GM19467 (cell line): ENCODE measurements around the gene CALD1.

ENCODE experiments used
- ATAC-seq: cut with Tn5 transposase; IDR thresholded peaks from one replicate; pipeline ENCODE4 v1.9.1; 2021; ENCODE audit warnings: mild to moderate bottlenecking, moderate library complexity; ENCODE audit not compliant: unreplicated experiment

CALD1 gene

GRCh38 chr7:134763960-134764359, 15.5 kb upstream of the CALD1 start:
- ATAC-seq, result no peak

DNA sequence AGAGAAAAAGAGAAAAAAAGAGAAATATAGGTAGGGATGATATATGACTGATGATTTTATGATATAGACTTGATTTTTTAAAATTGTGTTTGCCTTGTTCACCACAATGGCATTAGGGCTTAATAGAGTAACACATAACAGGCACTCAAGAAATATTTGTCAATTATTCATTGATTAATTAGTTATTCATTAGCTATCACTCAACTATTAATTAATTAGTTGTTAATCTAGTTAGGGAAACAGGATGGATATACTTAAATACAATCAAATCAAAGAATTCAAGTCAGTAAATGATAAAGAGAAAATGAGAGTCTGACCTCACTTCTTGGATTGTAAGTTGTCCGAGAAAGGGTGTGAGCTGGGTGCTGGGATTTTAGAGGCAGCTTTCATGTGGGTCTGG, 15.1 kb upstream of the CALD1 start:
- ATAC-seq, result no peak

GRCh38 chr7:134766779-134767519, 12.5 kb upstream of the CALD1 start:
- peak; percentile 67 for ATAC-seq

DNA sequence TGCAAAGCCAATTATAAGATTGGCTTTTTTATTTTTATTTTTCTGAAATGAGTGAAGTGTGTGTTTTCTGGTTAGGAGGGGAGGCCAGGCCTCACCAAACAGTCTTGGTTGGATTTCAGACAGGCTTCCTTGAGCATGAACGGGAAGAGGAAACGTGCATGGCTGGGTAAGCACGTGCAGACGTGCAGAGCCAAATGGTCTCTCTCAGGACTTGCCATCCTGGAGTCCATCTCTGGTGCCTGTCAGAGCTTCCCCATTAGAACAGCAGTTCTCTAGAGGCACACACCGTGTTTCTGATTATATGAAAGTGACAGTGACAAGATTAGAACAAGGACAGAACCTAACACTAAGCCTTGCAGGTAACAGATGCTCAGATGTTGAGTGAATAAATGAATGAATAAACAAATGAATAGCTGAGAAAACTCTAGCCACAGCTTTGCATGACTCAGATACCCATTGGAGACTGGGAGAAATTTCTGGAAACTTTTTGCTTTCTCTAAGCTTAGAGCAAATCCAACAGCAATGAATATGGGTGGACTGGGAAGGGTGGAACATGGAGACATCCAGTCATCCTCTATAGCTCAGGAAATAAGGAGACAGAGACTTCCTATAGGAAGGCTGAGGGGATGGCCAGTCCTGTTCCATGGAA, 11.8 kb upstream of the CALD1 start:
- no peak for ATAC-seq

GRCh38 chr7:134768243-134768642, 11.2 kb upstream of the CALD1 start:
- ATAC-seq, result no peak

GRCh38 chr7:134770676-134771075, 8.8 kb upstream of the CALD1 start:
- no peak for ATAC-seq

DNA sequence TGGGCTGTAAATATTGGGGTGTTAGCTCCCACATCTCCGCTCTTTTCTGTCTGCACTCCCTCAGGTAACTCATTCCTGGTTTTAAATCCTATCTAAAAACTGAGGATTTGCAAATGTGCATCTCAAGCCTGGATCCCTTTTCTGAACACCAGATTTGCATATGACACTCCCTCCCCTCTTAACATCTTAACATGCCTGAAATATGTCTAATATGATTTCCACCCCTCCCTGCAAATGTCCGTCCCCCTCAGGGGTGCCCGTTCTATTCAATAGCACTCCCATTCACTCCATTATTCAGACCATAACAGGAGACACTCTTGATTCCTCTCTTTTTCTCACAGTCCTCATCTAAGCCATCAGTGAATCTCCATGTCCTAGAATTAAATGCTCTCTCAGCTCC, 8.3 kb upstream of the CALD1 start:
- ATAC-seq, result no peak

DNA sequence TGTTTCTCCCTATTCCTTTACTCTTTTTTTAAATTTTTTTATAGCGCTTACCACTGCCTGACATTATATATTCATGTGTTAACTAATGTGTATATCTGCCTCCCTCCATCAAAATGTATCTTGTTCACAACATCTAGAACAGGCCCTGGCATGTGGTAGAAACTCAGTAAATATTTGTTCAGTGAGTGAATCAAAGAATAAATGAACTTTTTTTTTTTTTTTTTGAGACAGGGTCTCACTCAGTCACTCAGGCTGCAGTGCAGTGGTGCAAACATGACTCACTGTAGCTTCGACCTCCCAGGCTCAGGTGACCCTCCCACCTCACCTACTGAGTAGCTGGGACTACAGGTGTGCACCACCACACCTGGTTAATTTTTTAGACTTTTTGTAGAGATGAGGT, 7.5 kb upstream of the CALD1 start:
- no peak for ATAC-seq

DNA sequence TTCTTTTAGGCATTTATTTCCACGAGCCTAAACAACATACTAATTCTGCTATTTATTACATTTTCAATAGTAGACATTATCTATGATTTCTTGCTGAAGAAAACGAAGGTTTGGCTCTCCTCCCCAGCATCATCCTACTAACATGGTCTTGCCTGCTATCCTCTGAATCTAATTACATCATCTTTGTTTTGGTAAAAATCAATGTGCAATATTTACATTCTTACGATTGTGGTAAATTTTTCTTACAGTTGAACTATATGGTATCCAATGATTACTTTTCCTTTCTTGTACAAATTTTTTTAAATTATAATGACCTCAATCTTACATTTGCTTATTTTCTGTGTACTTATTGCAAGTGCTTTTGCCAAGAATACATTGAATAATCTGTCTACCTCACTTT, 7.0 kb upstream of the CALD1 start:
- no peak for ATAC-seq

- no peak for ATAC-seq
Measured at GRCh38 chr7:134773164-134773563, 6.3 kb upstream of the CALD1 start.

DNA sequence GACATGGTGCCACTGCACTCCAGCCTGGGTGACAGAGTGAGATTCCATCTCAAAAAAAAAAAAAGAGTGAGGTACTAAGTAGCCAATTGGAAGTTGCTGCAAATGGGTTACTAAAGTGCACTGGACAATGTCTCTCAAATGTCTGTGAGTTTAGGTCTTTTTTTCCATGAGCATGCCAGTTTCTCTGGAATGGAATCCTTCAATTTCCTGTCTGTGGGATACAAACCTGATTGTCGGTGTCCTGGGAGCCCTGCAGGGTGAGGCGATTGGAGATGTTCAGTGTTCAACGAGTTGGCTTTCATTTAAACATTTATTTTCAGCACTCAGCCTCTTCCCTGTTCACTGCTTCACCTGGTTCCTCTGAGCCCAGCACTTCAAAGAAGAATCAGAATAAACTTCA, 5.3 kb upstream of the CALD1 start:
- no peak for ATAC-seq

DNA sequence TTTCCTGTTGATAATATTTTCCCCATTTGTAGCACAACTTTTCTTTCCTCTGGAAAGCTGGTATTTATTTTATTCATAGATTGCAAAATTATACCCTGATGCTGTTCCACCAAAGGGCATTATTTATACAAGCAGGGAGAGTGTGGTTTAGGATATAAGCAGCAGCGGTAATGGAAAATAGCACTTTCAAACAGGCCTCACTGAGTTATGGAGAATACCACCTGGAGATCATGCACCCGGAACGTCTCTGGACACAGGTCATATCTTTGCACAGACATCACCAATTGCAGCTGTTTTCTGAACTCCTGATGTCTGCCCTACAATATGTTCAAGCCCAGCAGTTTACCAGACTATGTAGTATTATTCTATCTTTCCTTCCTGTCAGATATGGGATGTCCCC, 2.0 kb upstream of the CALD1 start:
- no peak for ATAC-seq

DNA sequence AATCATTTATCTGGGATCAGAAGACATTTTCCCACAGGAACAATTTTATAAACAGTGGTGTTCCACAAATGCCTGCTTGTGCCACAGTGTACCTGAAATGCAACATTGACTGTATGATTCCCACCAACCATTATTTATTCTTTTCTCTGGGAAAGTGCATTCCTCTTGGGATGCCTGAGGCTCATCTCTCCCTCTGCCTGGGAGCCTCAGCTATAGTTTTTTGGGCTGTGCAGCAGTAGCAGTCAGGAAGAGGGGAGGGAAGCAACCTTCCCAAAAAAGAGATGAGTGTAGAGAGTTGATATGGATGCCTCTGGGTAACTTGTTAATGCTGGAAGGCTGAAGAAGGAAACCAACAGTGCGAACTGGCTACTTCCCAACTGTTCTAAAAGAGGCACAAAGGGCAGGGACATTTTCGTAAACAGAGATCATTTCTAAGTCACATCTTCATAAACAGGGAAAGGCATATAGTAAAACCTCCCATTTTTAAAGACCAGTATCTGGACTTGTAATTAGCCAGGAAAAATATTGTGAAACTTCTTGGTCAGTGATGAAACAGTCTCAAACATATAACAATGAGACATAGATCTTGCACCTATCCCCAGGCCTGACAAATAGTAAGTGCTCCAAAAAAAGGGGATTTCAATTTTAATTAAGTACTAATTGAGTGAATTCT, 1.4 kb upstream of the CALD1 start:
- no peak for ATAC-seq

GRCh38 chr7:134779741-134780065, 269 bp downstream of the CALD1 start:
- ATAC-seq, result no peak

DNA sequence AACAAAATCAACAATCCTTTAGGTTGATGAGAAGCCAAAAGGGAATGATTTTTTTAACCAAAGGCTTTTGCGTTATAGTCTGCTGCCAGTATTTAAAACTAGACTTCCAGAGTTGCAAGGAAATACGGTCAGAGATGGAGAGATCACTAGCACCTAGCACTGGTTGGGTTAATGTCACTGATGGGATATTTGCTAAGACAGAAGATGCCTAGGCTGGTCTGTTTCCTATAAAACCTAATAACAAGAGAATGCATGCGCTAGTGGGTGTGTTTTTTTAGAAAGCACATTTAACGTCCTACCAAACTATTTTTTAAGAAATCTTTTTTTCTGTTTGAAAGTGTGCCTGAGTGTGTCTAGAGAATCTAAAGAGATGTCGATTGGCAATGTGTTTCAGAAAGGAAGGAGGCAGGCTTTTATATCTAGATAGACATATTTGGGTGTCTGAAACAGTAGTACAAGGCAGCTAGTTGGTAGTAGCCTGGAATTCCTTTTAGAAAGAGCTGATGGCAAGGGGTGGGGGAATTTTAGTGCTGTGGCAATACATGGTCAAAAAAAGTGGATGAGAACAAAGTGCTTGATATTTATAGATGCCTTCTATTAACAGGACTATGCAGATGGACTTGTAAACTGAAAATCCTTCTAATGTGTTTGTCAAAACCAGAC, 863 bp downstream of the CALD1 start:
- no peak for ATAC-seq

- ATAC-seq, result no peak
Measured at GRCh38 chr7:134781171-134781570, 1.7 kb downstream of the CALD1 start.

- no peak for ATAC-seq
Measured at GRCh38 chr7:134782121-134782623, 2.7 kb downstream of the CALD1 start.

- ATAC-seq, result no peak
Measured at GRCh38 chr7:134783294-134784069, 4.0 kb downstream of the CALD1 start.

GRCh38 chr7:134784251-134785049, 5.0 kb downstream of the CALD1 start:
- no peak for ATAC-seq

- no peak for ATAC-seq
Measured at GRCh38 chr7:134785842-134786241, 6.4 kb downstream of the CALD1 start.
